GM23338 (cell line): ENCODE data around the gene SMYD1. TPM values are rescaled to one million over a fixed set of nuclear protein-coding genes. Genes with fewer than 3 reads are reported as not detected.
A peak's percentile ranks its signal among the peaks of the same experiment; 100 is the strongest.

Source experiments
- ATAC-seq: fragments of 200-7000 bp; cut with Tn5 transposase; 3 replicates; pipeline ENCODE4 v1.9.1; 2020
- DNase-seq: peaks from one replicate; pipeline ENCODE4 v3.0.0-alpha.2; 2015; ENCODE audit warnings: low spot score
- H2AFZ ChIP-seq: fragments of 200-600 bp; sonication (generic); 2 replicates; pipeline ENCODE4 v1.8.0; 2016; ENCODE audit warnings: antibody characterized with exemption, mild to moderate bottlenecking, moderate library complexity
- H3F3A ChIP-seq: fragments of 200-600 bp; sonication (generic); replicated peaks from 2 replicates; pipeline ENCODE4 v1.8.0; 2017; ENCODE audit warnings: antibody characterized with exemption, mixed run types, low read depth
- H3K27ac ChIP-seq: fragments of 200-600 bp; sonication (generic); 2 replicates; pipeline ENCODE4 v1.6.1; 2016; ENCODE audit warnings: low read depth
- H3K27me3 ChIP-seq: fragments of 200-600 bp; sonication (generic); 2 replicates; pipeline ENCODE4 v1.8.0; 2016; ENCODE audit warnings: mild to moderate bottlenecking, mixed run types, moderate library complexity; ENCODE audit not compliant: insufficient read depth
- H3K36me3 ChIP-seq: fragments of 200-600 bp; sonication (generic); 2 replicates; pipeline ENCODE4 v1.8.0; 2016; ENCODE audit warnings: mild to moderate bottlenecking; ENCODE audit not compliant: insufficient read depth
- H3K4me1 ChIP-seq: fragments of 200-600 bp; sonication (generic); 2 replicates; pipeline ENCODE4 v1.8.0; 2016; ENCODE audit warnings: mild to moderate bottlenecking, moderate library complexity; ENCODE audit not compliant: insufficient read depth
- H3K4me2 ChIP-seq: fragments of 200-600 bp; sonication (generic); 2 replicates; pipeline ENCODE4 v1.7.1; 2017; ENCODE audit warnings: mixed run types
- H3K4me3 ChIP-seq: fragments of 200-600 bp; sonication (generic); 2 replicates; pipeline ENCODE4 v1.6.1; 2016; ENCODE audit warnings: mixed run types
- H3K79me2 ChIP-seq: fragments of 200-600 bp; sonication (generic); replicated peaks from 2 replicates; pipeline ENCODE4 v1.8.0; 2017; ENCODE audit warnings: mild to moderate bottlenecking; ENCODE audit not compliant: insufficient read depth
- H3K9me2 ChIP-seq: fragments of 200-600 bp; sonication (generic); 2 replicates; pipeline ENCODE4 v1.8.0; 2017; ENCODE audit not compliant: insufficient read depth
- H4K20me1 ChIP-seq: fragments of 200-600 bp; sonication (generic); replicated peaks from 2 replicates; pipeline ENCODE4 v1.8.0; 2017; ENCODE audit warnings: mild to moderate bottlenecking; ENCODE audit not compliant: insufficient read depth
- H3K27ac Mint-ChIP-seq: 2 replicates; pipeline ENCODE4 v1.8.0; 2020; ENCODE audit warnings: inconsistent platforms, mild to moderate bottlenecking, moderate library complexity, mixed read lengths
- H3K27me3 Mint-ChIP-seq: 3 replicates; pipeline ENCODE4 v1.8.0; 2022; ENCODE audit warnings: low read depth, mild to moderate bottlenecking, moderate library complexity, mixed read lengths, inconsistent platforms; ENCODE audit not compliant: insufficient read depth, poor library complexity
- H3K36me3 Mint-ChIP-seq: 3 replicates; pipeline ENCODE4 v1.8.0; 2021; ENCODE audit warnings: low read depth, mild to moderate bottlenecking, inconsistent platforms, moderate library complexity, mixed read lengths
- H3K4me1 Mint-ChIP-seq: 3 replicates; pipeline ENCODE4 v1.8.0; 2020; ENCODE audit warnings: mild to moderate bottlenecking, inconsistent platforms, mixed read lengths
- H3K4me3 Mint-ChIP-seq: 3 replicates; pipeline ENCODE4 v1.8.0; 2021; ENCODE audit warnings: moderate library complexity, mild to moderate bottlenecking, inconsistent platforms, mixed read lengths
- H3K9me3 Mint-ChIP-seq: 3 replicates; pipeline ENCODE4 v1.8.0; 2020; ENCODE audit warnings: moderate library complexity, mild to moderate bottlenecking, inconsistent platforms, mixed read lengths
- CREB1 ChIP-seq: fragments of 250-450 bp; sonication (Bioruptor Pico); IDR thresholded peaks from 2 replicates; pipeline ENCODE4 v1.5.0; 2020; ENCODE audit warnings: low read depth, mild to moderate bottlenecking, moderate library complexity
- EZH2 ChIP-seq: fragments of 200-600 bp; sonication (generic); IDR thresholded peaks from one replicate; pipeline ENCODE4 v1.8.0; 2017; ENCODE audit warnings: antibody characterized with exemption, mild to moderate bottlenecking, low read depth; ENCODE audit not compliant: unreplicated experiment
- EZH2phosphoT487 ChIP-seq: fragments of 200-600 bp; sonication (generic); IDR thresholded peaks from one replicate; pipeline ENCODE4 v1.8.1; 2018; ENCODE audit warnings: antibody characterized with exemption; ENCODE audit not compliant: unreplicated experiment
- NANOG ChIP-seq: IDR thresholded peaks from 2 replicates; pipeline ENCODE4 v1.6.1; 2016; ENCODE audit warnings: antibody characterized with exemption, borderline replicate concordance
- POLR2AphosphoS5 ChIP-seq: IDR thresholded peaks from 2 replicates; pipeline ENCODE4 v1.6.1; 2016; ENCODE audit warnings: antibody characterized with exemption, low read depth
- ZNF114 ChIP-seq: fragments of 250-450 bp; sonication (Bioruptor Pico); IDR thresholded peaks from 2 replicates; pipeline ENCODE4 v1.5.0; 2020; ENCODE audit warnings: mild to moderate bottlenecking, moderate library complexity
- polyA plus RNA-seq: library from polyadenylated mRNA; unstranded; fragments of >200 nt; fragmentation: Nextera tagmentation; extraction: Ambion mirVana; gene quantifications from 2 replicates; pipeline ENCODE4 v1.2.1, GENCODE V29; 2016
- total RNA-seq: library from RNA; depleted of rRNA; stranded (reverse); fragments of >200 nt; shearing (Covaris generic); gene quantifications from 2 replicates; pipeline ENCODE4 v1.2.3, GENCODE V29; 2014
- TF ChIP-seq, protein P1 (sequence below): IDR thresholded peaks from one replicate; pipeline ENCODE4 v1.6.1; 2018; ENCODE audit warnings: antibody characterized with exemption; ENCODE audit not compliant: unreplicated experiment
- TF ChIP-seq, protein P2 (sequence below), 2 experiments: fragments of 200-600 bp in 1 of 2; sonication (generic) in 1 of 2; conservative IDR thresholded peaks; 2 replicates each; pipeline versions ENCODE4 v1.5.1 to v1.6.1; 2016 to 2017; ENCODE audit warnings: antibody characterized with exemption in 2 of 2, low read depth in 2 of 2, mild to moderate bottlenecking in 2 of 2, moderate library complexity in 1 of 2

The SMYD1 gene
- total and polyA plus RNA-seq, 2 experiments from 2014 or later = 0.07 TPM; not detected in 1

DNA sequence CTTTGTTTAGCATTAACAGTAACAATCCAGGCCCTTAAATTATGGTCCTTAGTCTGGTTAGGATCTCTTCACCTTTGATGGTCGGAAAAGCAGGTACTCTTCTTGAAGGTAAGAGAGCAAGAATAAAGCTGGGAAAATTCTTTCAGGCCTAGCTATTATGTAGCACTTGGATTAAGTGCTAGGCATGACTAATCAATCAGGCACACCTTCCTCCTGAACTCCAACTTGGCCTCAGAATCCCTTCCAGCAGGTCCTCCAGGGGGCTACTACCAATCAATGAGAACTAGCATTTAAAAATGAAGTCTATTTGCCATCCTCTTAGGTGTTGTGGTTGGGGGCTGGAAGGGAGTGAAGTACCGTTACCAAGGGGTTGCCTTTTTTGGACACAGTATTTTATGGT lies 3.7 kb downstream of the SMYD1 start:
- Histone ChIP-seq H3K79me2 (no peaks in the 10 kb centered on the region), H3K9me2 (no peaks in the 10 kb centered on the region), H4K20me1 (no peaks in the 10 kb centered on the region), H3K27me3 (no peaks in the 10 kb centered on the region), H3K4me1 (peaks cover 17% of the 10 kb centered on the region), H3F3A (no peaks in the 10 kb centered on the region), H3K27ac (no peak overlapping the region), H3K4me2 (no peak overlapping the region), H2AFZ (peak overlapping the region; percentile 78), H3K4me3 (no peak overlapping the region), H3K36me3 (no peaks in the 10 kb centered on the region)
- Mint-ChIP-seq H3K4me3 (no peak overlapping the region), H3K9me3 (peaks cover 15% of the 10 kb centered on the region), H3K4me1 (peaks cover 19% of the 10 kb centered on the region; the same call in 2 of the 3 replicates), H3K36me3 (no peaks in the 10 kb centered on the region; the same call in 2 of the 3 replicates), H3K27ac (0 out of 2 replicates have a peak overlapping the region, but pooled peaks have one; percentile 20), H3K27me3 (no peaks in the 10 kb centered on the region)
- TF ChIP-seq, protein P1, sequence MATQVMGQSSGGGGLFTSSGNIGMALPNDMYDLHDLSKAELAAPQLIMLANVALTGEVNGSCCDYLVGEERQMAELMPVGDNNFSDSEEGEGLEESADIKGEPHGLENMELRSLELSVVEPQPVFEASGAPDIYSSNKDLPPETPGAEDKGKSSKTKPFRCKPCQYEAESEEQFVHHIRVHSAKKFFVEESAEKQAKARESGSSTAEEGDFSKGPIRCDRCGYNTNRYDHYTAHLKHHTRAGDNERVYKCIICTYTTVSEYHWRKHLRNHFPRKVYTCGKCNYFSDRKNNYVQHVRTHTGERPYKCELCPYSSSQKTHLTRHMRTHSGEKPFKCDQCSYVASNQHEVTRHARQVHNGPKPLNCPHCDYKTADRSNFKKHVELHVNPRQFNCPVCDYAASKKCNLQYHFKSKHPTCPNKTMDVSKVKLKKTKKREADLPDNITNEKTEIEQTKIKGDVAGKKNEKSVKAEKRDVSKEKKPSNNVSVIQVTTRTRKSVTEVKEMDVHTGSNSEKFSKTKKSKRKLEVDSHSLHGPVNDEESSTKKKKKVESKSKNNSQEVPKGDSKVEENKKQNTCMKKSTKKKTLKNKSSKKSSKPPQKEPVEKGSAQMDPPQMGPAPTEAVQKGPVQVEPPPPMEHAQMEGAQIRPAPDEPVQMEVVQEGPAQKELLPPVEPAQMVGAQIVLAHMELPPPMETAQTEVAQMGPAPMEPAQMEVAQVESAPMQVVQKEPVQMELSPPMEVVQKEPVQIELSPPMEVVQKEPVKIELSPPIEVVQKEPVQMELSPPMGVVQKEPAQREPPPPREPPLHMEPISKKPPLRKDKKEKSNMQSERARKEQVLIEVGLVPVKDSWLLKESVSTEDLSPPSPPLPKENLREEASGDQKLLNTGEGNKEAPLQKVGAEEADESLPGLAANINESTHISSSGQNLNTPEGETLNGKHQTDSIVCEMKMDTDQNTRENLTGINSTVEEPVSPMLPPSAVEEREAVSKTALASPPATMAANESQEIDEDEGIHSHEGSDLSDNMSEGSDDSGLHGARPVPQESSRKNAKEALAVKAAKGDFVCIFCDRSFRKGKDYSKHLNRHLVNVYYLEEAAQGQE = no peak
- no peak for TF ChIP-seq POLR2AphosphoS5
- peak; percentile 60 for DNase-seq
- ATAC-seq = peak; percentile 70; the same call in 2 of the 3 replicates

DNA sequence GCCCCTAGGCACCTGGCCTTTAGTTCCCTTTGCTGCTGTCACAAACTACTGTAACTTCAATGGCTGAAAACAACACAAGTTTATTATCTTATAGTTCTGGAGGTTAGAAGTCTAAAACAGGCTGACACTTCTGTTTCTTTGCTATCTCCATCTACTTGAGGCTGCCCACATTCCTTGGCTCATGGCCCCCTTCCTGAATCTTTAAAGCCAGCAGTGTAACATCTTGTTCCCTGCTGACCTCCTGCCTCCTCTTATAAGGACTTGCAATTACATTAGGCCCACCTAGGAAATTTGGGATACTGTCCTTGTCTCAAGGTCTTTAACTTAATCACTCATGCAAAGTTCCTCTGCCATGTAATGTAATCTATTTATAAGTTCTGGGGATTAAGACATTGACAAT lies 6.5 kb downstream of the SMYD1 start:
- H3K9me2 ChIP-seq = no peaks in the 10 kb centered on the region
- TF ChIP-seq EZH2 (no peak), EZH2phosphoT487 (no peak), NANOG (no peak), CREB1 (CRISPR knock-in tag) (no peak), ZNF114 (CRISPR knock-in tag) (no peak)
- TF ChIP-seq, protein P2, sequence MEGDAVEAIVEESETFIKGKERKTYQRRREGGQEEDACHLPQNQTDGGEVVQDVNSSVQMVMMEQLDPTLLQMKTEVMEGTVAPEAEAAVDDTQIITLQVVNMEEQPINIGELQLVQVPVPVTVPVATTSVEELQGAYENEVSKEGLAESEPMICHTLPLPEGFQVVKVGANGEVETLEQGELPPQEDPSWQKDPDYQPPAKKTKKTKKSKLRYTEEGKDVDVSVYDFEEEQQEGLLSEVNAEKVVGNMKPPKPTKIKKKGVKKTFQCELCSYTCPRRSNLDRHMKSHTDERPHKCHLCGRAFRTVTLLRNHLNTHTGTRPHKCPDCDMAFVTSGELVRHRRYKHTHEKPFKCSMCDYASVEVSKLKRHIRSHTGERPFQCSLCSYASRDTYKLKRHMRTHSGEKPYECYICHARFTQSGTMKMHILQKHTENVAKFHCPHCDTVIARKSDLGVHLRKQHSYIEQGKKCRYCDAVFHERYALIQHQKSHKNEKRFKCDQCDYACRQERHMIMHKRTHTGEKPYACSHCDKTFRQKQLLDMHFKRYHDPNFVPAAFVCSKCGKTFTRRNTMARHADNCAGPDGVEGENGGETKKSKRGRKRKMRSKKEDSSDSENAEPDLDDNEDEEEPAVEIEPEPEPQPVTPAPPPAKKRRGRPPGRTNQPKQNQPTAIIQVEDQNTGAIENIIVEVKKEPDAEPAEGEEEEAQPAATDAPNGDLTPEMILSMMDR (conservative IDR thresholded peaks at IDR 0.05; ENCODE audit: low read depth in 2 of 2) = no peak
- TF ChIP-seq, protein P1 = no peak

More for the DNA sequence above, 6.5 kb downstream of the SMYD1 start:
- Mint-ChIP-seq H3K4me1 (peaks cover 9% of the 10 kb centered on the region; the same call in 2 of the 3 replicates), H3K27ac (no peak overlapping the region), H3K4me3 (no peak overlapping the region), H3K9me3 (peaks cover 15% of the 10 kb centered on the region), H3K36me3 (no peaks in the 10 kb centered on the region; the same call in 2 of the 3 replicates), H3K27me3 (no peaks in the 10 kb centered on the region)
- Histone ChIP-seq H3K4me2 (no peak overlapping the region), H3F3A (no peaks in the 10 kb centered on the region), H3K4me1 (peaks cover 7% of the 10 kb centered on the region; the same call in 1 of the 2 replicates), H4K20me1 (no peaks in the 10 kb centered on the region), H3K27me3 (no peaks in the 10 kb centered on the region), H2AFZ (no peak overlapping the region), H3K4me3 (no peak overlapping the region), H3K27ac (no peak overlapping the region), H3K79me2 (no peaks in the 10 kb centered on the region), H3K36me3 (no peaks in the 10 kb centered on the region)
- ATAC-seq (no peak), DNase-seq (no peak)
